Ovary (tissue), 9 donors: ENCODE measurements around the gene SGK2. TPM values are rescaled to one million over a fixed set of nuclear protein-coding genes. Genes with fewer than 3 reads are reported as not detected.

Experiments
- DNase-seq, 5 donors: peaks; one replicate each; pipeline ENCODE4 v3.0.0-alpha.2; 2019 to 2020
- H3K27ac ChIP-seq, 2 donors: fragments of 200-600 bp; one replicate each; pipeline versions ENCODE4 v1.5.1 to v1.8.0; 2019 to 2022
- H3K27me3 ChIP-seq: fragments of 200-600 bp; one replicate; pipeline ENCODE4 v1.8.0; 2022
- H3K36me3 ChIP-seq: fragments of 200-600 bp; sonication (generic); one replicate; pipeline ENCODE4 v1.5.1; 2019
- H3K4me1 ChIP-seq: one replicate; pipeline ENCODE4 v1.8.1; 2013; ENCODE audit warnings: mild to moderate bottlenecking, moderate library complexity; ENCODE audit not compliant: insufficient read depth
- H3K4me3 ChIP-seq: fragments of 200-600 bp; sonication (generic); one replicate; pipeline ENCODE4 v1.5.1; 2017
- H3K9me3 ChIP-seq, 2 donors: fragments of 200-600 bp in 1 of 2; sonication (generic) in 1 of 2; one replicate each; pipeline versions ENCODE4 v1.5.1 to v1.8.1; 2013 to 2019; ENCODE audit warnings: mild to moderate bottlenecking in 1 of 2, moderate library complexity in 1 of 2
- CTCF ChIP-seq, 3 donors: fragments of 450-650 bp in 2 of 3; fragments of 200-600 bp in 1 of 3; IDR thresholded peaks; one replicate each; pipeline versions ENCODE4 v1.5.1 to v1.8.0; 2016 to 2022; ENCODE audit warnings: antibody characterized with exemption in 3 of 3, mild to moderate bottlenecking in 1 of 3
- EP300 ChIP-seq: sonication (generic); formaldehyde crosslinking; IDR thresholded peaks from one replicate; pipeline ENCODE4 v1.6.1; 2017; ENCODE audit warnings: antibody characterized with exemption
- POLR2A ChIP-seq: fragments of 450-650 bp; IDR thresholded peaks from one replicate; pipeline ENCODE4 v1.6.1; 2017; ENCODE audit warnings: antibody characterized with exemption, mild to moderate bottlenecking, moderate library complexity
- WGBS, 3 donors: extraction: QIAGEN DNeasy Blood & Tissue Kit in 1 of 3; methylation state at CpG; one replicate each; pipeline versions ENCODE4 v1.1.5 to v1.1.7; 2013 to 2017; 5-methylcytosine and 5-hydroxymethylcytosine counted together
- intact Hi-C, 4 donors: fragments of 100-400 bp; cut with DNase I; formaldehyde crosslinking; loops; one replicate each; pipeline versions ENCODE4 v1.11.0 to v1.15.1; 2022 to 2023
- polyA plus RNA-seq, 2 donors: library from polyadenylated mRNA; stranded (reverse); fragments of 200-250 nt in 1 of 2; fragments of 350-450 nt in 1 of 2; fragmentation: Illumina TruSeq in 1 of 2; extraction: RNeasy Lipid Tissue Mini Kit (QIAGEN cat#74804) in 1 of 2; gene quantifications; one replicate each; pipeline ENCODE4 v1.2.3, GENCODE V29; 2013 to 2014
- total RNA-seq, 7 donors: library from RNA; depleted of rRNA in 2 of 7; stranded (reverse); fragments of >200 nt in 2 of 7; fragmentation: NEBNext Ultra II Directional in 3 of 7; extraction: Animal tissue kit (Norgen Biotek cat#: 25700) in 3 of 7; gene quantifications; one replicate each; pipeline versions ENCODE4 v1.1.0 to v1.2.4, GENCODE V29; 2016 to 2023
- donor health status: DM: no; HTN: no; CAD: no; lungs with moderate emphysema.
- donor health status: DM: no; HTN: no; CAD: no.
- donor health status: Bipolar disorder and iron deficiency.
- donor health status: DM: yes; HTN: yes; CAD: no.
- donor health status: DM: no; HTN: no; CAD: no.
- donor health status: DM: yes; HTN: yes; CAD: no.

Gene SGK2
- total and polyA plus RNA-seq, 9 donors, result 1.2 to 4.5 (median 2.2) TPM

GRCh38 chr20:43548273-43548880 lies 10.4 kb upstream of the SGK2 start:
- 68 to 70% (median 69%) methylated on average over 5 of the region's 5 CpGs for whole genome bisulfite sequencing, 3 donors
- TF ChIP-seq EP300 (no peak), POLR2A (no peak), CTCF (IDR thresholded peaks at IDR 0.05) (no peak)

GRCh38 chr20:43549416-43550065 lies 9.3 kb upstream of the SGK2 start:
- TF ChIP-seq EP300 (no peak), POLR2A (no peak), CTCF (IDR thresholded peaks at IDR 0.05) (no peak)
- Histone ChIP-seq H3K27ac (no peak overlapping the region), H3K4me3 (no peak overlapping the region), H3K36me3 (no peaks in the 10 kb centered on the region), H3K4me1 (no peaks in the 10 kb centered on the region), H3K27me3 (no peaks in the 10 kb centered on the region), H3K9me3 (no peaks in the 10 kb centered on the region)
- intact Hi-C loops, result no loop called here
- WGBS, 3 donors, result 68 to 90% (median 81%) methylated on average over 4 of the region's 4 CpGs
- DNase-seq, result peak in 1 of 5 donors; percentile 19

More at GRCh38 chr20:43548273-43548880, 10.4 kb upstream of the SGK2 start:
- H3K36me3 ChIP-seq, result no peaks in the 10 kb centered on the region
- peak in 1 of 5 donors; percentile 6 for DNase-seq
- no peaks in the 10 kb centered on the region for H3K27me3 ChIP-seq
- intact Hi-C loops, result no loop called here
- no peak overlapping the region for H3K27ac ChIP-seq
- H3K9me3 ChIP-seq, result no peaks in the 10 kb centered on the region
- no peak overlapping the region for H3K4me3 ChIP-seq
- H3K4me1 ChIP-seq, result no peaks in the 10 kb centered on the region

GRCh38 chr20:43550456-43550855 lies 8.4 kb upstream of the SGK2 start:
- no peaks in the 10 kb centered on the region for H3K4me1 ChIP-seq
- TF ChIP-seq EP300 (no peak), POLR2A (no peak), CTCF (IDR thresholded peaks at IDR 0.05) (no peak)
- no peaks in the 10 kb centered on the region for H3K36me3 ChIP-seq
- DNase-seq, result no peak
- intact Hi-C loops, result no loop called here
- H3K27me3 ChIP-seq, result no peaks in the 10 kb centered on the region
- no peak overlapping the region for H3K27ac ChIP-seq
- H3K9me3 ChIP-seq, result no peaks in the 10 kb centered on the region
- no peak overlapping the region for H3K4me3 ChIP-seq
- 89 to 97% (median 92%) methylated on average over 2 of the region's 2 CpGs for WGBS, 3 donors

GRCh38 chr20:43554369-43554768 lies 4.5 kb upstream of the SGK2 start:
- Histone ChIP-seq H3K27me3 (no peaks in the 10 kb centered on the region), H3K9me3 (no peaks in the 10 kb centered on the region), H3K4me1 (no peaks in the 10 kb centered on the region), H3K27ac (no peak overlapping the region), H3K4me3 (no peak overlapping the region), H3K36me3 (no peaks in the 10 kb centered on the region)
- intact Hi-C loops, result no loop called here
- 76 to 88% (median 78%) methylated on average over 3 of the region's 3 CpGs for WGBS, 3 donors
- DNase-seq, result no peak
- TF ChIP-seq POLR2A (no peak), EP300 (no peak), CTCF (IDR thresholded peaks at IDR 0.05) (no peak)
